Stimulated activated CD4-positive, alpha-beta T cell treated with anti-CD3 and anti-CD28 coated beads, Interleukin-1b, Interleukin-23, amount 100 ng/mL, for 4 hours (primary cell): ENCODE results near the gene CCDC63.
"Not testable (repeated sequence)": the region's sequence is repeated elsewhere in the genome, so short reads cannot be mapped to it uniquely, and the experiment has no call there.

Source experiments
- DNase-seq, 2 donors: peaks; one replicate each; pipeline ENCODE4 v3.0.0-alpha.2; 2020; ENCODE audit warnings: low read depth in 2 of 2

The CCDC63 gene

GRCh38 chr12:110844551-110845338 is 2.0 kb upstream of the CCDC63 start:
- no peak for DNase-seq

GRCh38 chr12:110845339-110845682 is 1.5 kb upstream of the CCDC63 start:
- no peak for DNase-seq

GRCh38 chr12:110848314-110848923 is 1.6 kb downstream of the CCDC63 start:
- DNase-seq: no peak

GRCh38 chr12:110849221-110849620 is 2.4 kb downstream of the CCDC63 start:
- DNase-seq: no peak

- no peak for DNase-seq
Observed at GRCh38 chr12:110849748-110850403, 3.1 kb downstream of the CCDC63 start.

GRCh38 chr12:110850762-110851161 is 4.0 kb downstream of the CCDC63 start:
- DNase-seq: no peak

- DNase-seq: no peak
Observed at GRCh38 chr12:110853836-110854235, 7.0 kb downstream of the CCDC63 start.

GRCh38 chr12:110856542-110856941 is 9.8 kb downstream of the CCDC63 start:
- no peak for DNase-seq

GRCh38 chr12:110857528-110857927 is 10.7 kb downstream of the CCDC63 start:
- DNase-seq: no peak

GRCh38 chr12:110857954-110858353 is 11.2 kb downstream of the CCDC63 start:
- DNase-seq: not testable (repeated sequence)

GRCh38 chr12:110858848-110859247 is 12.1 kb downstream of the CCDC63 start:
- no peak for DNase-seq

- no peak for DNase-seq
Observed at GRCh38 chr12:110860833-110861296, 14.1 kb downstream of the CCDC63 start.

GRCh38 chr12:110861729-110862128 is 14.9 kb downstream of the CCDC63 start:
- no peak for DNase-seq

GRCh38 chr12:110862329-110862728 is 15.5 kb downstream of the CCDC63 start:
- no peak for DNase-seq

GRCh38 chr12:110863161-110863560 is 16.4 kb downstream of the CCDC63 start:
- no peak for DNase-seq

GRCh38 chr12:110865521-110865920 is 18.7 kb downstream of the CCDC63 start:
- DNase-seq: no peak

- no peak for DNase-seq
Observed at GRCh38 chr12:110869026-110869425, 22.2 kb downstream of the CCDC63 start.

- no peak for DNase-seq
Observed at GRCh38 chr12:110869803-110870202, 23.0 kb downstream of the CCDC63 start.

GRCh38 chr12:110872100-110872499 is 25.3 kb downstream of the CCDC63 start:
- no peak for DNase-seq

GRCh38 chr12:110874351-110874750 is 27.6 kb downstream of the CCDC63 start:
- no peak for DNase-seq

- DNase-seq: no peak
Observed at GRCh38 chr12:110874781-110875180, 28.0 kb downstream of the CCDC63 start.

GRCh38 chr12:110880651-110881050 is 33.9 kb downstream of the CCDC63 start:
- DNase-seq: no peak

- DNase-seq: no peak
Observed at GRCh38 chr12:110883251-110883650, 36.5 kb downstream of the CCDC63 start.
